GM23338 (cell line): ENCODE data around the gene OR5AS1. TPM values are rescaled to one million over a fixed set of nuclear protein-coding genes. Genes with fewer than 3 reads are reported as not detected.

ENCODE experiments used
- ATAC-seq: fragments of 200-7000 bp; cut with Tn5 transposase; 3 replicates; pipeline ENCODE4 v1.9.1; 2020
- DNase-seq: peaks from one replicate; pipeline ENCODE4 v3.0.0-alpha.2; 2015; ENCODE audit warnings: low spot score
- H2AFZ ChIP-seq: fragments of 200-600 bp; sonication (generic); 2 replicates; pipeline ENCODE4 v1.8.0; 2016; ENCODE audit warnings: antibody characterized with exemption, mild to moderate bottlenecking, moderate library complexity
- H3F3A ChIP-seq: fragments of 200-600 bp; sonication (generic); replicated peaks from 2 replicates; pipeline ENCODE4 v1.8.0; 2017; ENCODE audit warnings: antibody characterized with exemption, mixed run types, low read depth
- H3K27ac ChIP-seq: fragments of 200-600 bp; sonication (generic); 2 replicates; pipeline ENCODE4 v1.6.1; 2016; ENCODE audit warnings: low read depth
- H3K27me3 ChIP-seq: fragments of 200-600 bp; sonication (generic); 2 replicates; pipeline ENCODE4 v1.8.0; 2016; ENCODE audit warnings: mild to moderate bottlenecking, mixed run types, moderate library complexity; ENCODE audit not compliant: insufficient read depth
- H3K36me3 ChIP-seq: fragments of 200-600 bp; sonication (generic); 2 replicates; pipeline ENCODE4 v1.8.0; 2016; ENCODE audit warnings: mild to moderate bottlenecking; ENCODE audit not compliant: insufficient read depth
- H3K4me1 ChIP-seq: fragments of 200-600 bp; sonication (generic); 2 replicates; pipeline ENCODE4 v1.8.0; 2016; ENCODE audit warnings: mild to moderate bottlenecking, moderate library complexity; ENCODE audit not compliant: insufficient read depth
- H3K4me2 ChIP-seq: fragments of 200-600 bp; sonication (generic); 2 replicates; pipeline ENCODE4 v1.7.1; 2017; ENCODE audit warnings: mixed run types
- H3K4me3 ChIP-seq: fragments of 200-600 bp; sonication (generic); 2 replicates; pipeline ENCODE4 v1.6.1; 2016; ENCODE audit warnings: mixed run types
- H3K79me2 ChIP-seq: fragments of 200-600 bp; sonication (generic); replicated peaks from 2 replicates; pipeline ENCODE4 v1.8.0; 2017; ENCODE audit warnings: mild to moderate bottlenecking; ENCODE audit not compliant: insufficient read depth
- H3K9me2 ChIP-seq: fragments of 200-600 bp; sonication (generic); 2 replicates; pipeline ENCODE4 v1.8.0; 2017; ENCODE audit not compliant: insufficient read depth
- H4K20me1 ChIP-seq: fragments of 200-600 bp; sonication (generic); replicated peaks from 2 replicates; pipeline ENCODE4 v1.8.0; 2017; ENCODE audit warnings: mild to moderate bottlenecking; ENCODE audit not compliant: insufficient read depth
- H3K27ac Mint-ChIP-seq: 2 replicates; pipeline ENCODE4 v1.8.0; 2020; ENCODE audit warnings: inconsistent platforms, mild to moderate bottlenecking, moderate library complexity, mixed read lengths
- H3K27me3 Mint-ChIP-seq: 3 replicates; pipeline ENCODE4 v1.8.0; 2022; ENCODE audit warnings: low read depth, mild to moderate bottlenecking, moderate library complexity, mixed read lengths, inconsistent platforms; ENCODE audit not compliant: insufficient read depth, poor library complexity
- H3K36me3 Mint-ChIP-seq: 3 replicates; pipeline ENCODE4 v1.8.0; 2021; ENCODE audit warnings: low read depth, mild to moderate bottlenecking, inconsistent platforms, moderate library complexity, mixed read lengths
- H3K4me1 Mint-ChIP-seq: 3 replicates; pipeline ENCODE4 v1.8.0; 2020; ENCODE audit warnings: mild to moderate bottlenecking, inconsistent platforms, mixed read lengths
- H3K4me3 Mint-ChIP-seq: 3 replicates; pipeline ENCODE4 v1.8.0; 2021; ENCODE audit warnings: moderate library complexity, mild to moderate bottlenecking, inconsistent platforms, mixed read lengths
- H3K9me3 Mint-ChIP-seq: 3 replicates; pipeline ENCODE4 v1.8.0; 2020; ENCODE audit warnings: moderate library complexity, mild to moderate bottlenecking, inconsistent platforms, mixed read lengths
- CREB1 ChIP-seq: fragments of 250-450 bp; sonication (Bioruptor Pico); IDR thresholded peaks from 2 replicates; pipeline ENCODE4 v1.5.0; 2020; ENCODE audit warnings: low read depth, mild to moderate bottlenecking, moderate library complexity
- EZH2 ChIP-seq: fragments of 200-600 bp; sonication (generic); IDR thresholded peaks from one replicate; pipeline ENCODE4 v1.8.0; 2017; ENCODE audit warnings: antibody characterized with exemption, mild to moderate bottlenecking, low read depth; ENCODE audit not compliant: unreplicated experiment
- EZH2phosphoT487 ChIP-seq: fragments of 200-600 bp; sonication (generic); IDR thresholded peaks from one replicate; pipeline ENCODE4 v1.8.1; 2018; ENCODE audit warnings: antibody characterized with exemption; ENCODE audit not compliant: unreplicated experiment
- JUNB ChIP-seq: IDR thresholded peaks from one replicate; pipeline ENCODE4 v1.6.1; 2016; ENCODE audit warnings: antibody characterized with exemption; ENCODE audit not compliant: unreplicated experiment
- NANOG ChIP-seq: IDR thresholded peaks from 2 replicates; pipeline ENCODE4 v1.6.1; 2016; ENCODE audit warnings: antibody characterized with exemption, borderline replicate concordance
- POLR2AphosphoS5 ChIP-seq: IDR thresholded peaks from 2 replicates; pipeline ENCODE4 v1.6.1; 2016; ENCODE audit warnings: antibody characterized with exemption, low read depth
- REST ChIP-seq: IDR thresholded peaks from one replicate; pipeline ENCODE4 v1.6.1; 2018; ENCODE audit warnings: antibody characterized with exemption; ENCODE audit not compliant: unreplicated experiment
- STAT1 ChIP-seq: IDR thresholded peaks from one replicate; pipeline ENCODE4 v1.6.1; 2016; ENCODE audit warnings: antibody characterized with exemption; ENCODE audit not compliant: unreplicated experiment
- ZNF114 ChIP-seq: fragments of 250-450 bp; sonication (Bioruptor Pico); IDR thresholded peaks from 2 replicates; pipeline ENCODE4 v1.5.0; 2020; ENCODE audit warnings: mild to moderate bottlenecking, moderate library complexity
- ZNF331 ChIP-seq: fragments of 250-450 bp; sonication (Bioruptor Pico); IDR thresholded peaks from 2 replicates; pipeline ENCODE4 v1.5.0; 2020; ENCODE audit warnings: low read depth, mild to moderate bottlenecking, moderate library complexity
- polyA plus RNA-seq: library from polyadenylated mRNA; unstranded; fragments of >200 nt; fragmentation: Nextera tagmentation; extraction: Ambion mirVana; gene quantifications from 2 replicates; pipeline ENCODE4 v1.2.1, GENCODE V29; 2016
- total RNA-seq: library from RNA; depleted of rRNA; stranded (reverse); fragments of >200 nt; shearing (Covaris generic); gene quantifications from 2 replicates; pipeline ENCODE4 v1.2.3, GENCODE V29; 2014
- TF ChIP-seq, protein P1 (sequence below): IDR thresholded peaks from 2 replicates; pipeline ENCODE4 v1.6.1; 2016; ENCODE audit warnings: antibody characterized with exemption
- TF ChIP-seq, protein P2 (sequence below): fragments of 250-450 bp; sonication (Bioruptor Pico); IDR thresholded peaks from 2 replicates; pipeline ENCODE4 v1.5.0; 2020; ENCODE audit warnings: mild to moderate bottlenecking, moderate library complexity
- TF ChIP-seq, protein P3 (sequence below), 2 experiments: fragments of 200-600 bp in 1 of 2; sonication (generic) in 1 of 2; conservative IDR thresholded peaks; 2 replicates each; pipeline versions ENCODE4 v1.5.1 to v1.6.1; 2016 to 2017; ENCODE audit warnings: antibody characterized with exemption in 2 of 2, low read depth in 2 of 2, mild to moderate bottlenecking in 2 of 2, moderate library complexity in 1 of 2

OR5AS1 gene
- total and polyA plus RNA-seq, 2 experiments from 2014 or later, result not detected

DNA sequence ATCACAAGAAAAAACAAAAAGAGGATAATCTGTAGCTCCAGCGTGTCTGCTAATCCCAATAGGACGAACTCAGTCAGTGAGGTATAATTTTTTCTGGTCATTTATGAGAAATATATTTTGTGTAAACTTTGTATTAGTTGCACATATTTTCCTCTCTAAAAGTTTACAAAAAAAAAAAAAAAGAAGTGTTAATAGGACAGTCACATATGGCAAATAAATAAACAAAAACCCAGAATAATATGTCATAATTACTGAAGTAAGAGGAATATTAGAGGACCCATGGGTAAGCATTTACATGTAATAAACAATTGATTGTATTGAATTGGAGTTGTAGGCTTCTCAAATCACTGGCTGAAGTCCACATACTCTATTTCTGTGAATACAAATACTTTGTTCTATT, 32.9 kb upstream of the OR5AS1 start, which contains the start of gene OR5F1:
Gene OR5F1 (minus strand): TSS at position 101 of the 400 bp plus-strand sequence. CDS start 0 bp downstream, at position 101.
- H3K36me3 Mint-ChIP-seq, result peaks cover 23% of the 10 kb centered on the region
- Histone ChIP-seq H2AFZ (no peak within 1 kb of the TSS), H3K79me2 (no peaks in the 10 kb centered on the region), H3F3A (no peaks in the 10 kb centered on the region), H3K36me3 (no peaks in the 10 kb centered on the region; the same call in 1 of the 2 replicates), H3K27me3 (no peaks in the 10 kb centered on the region), H3K9me2 (no peaks in the 10 kb centered on the region), H3K4me1 (peaks cover 18% of the 10 kb centered on the region), H3K4me3 (no peak within 1 kb of the TSS), H3K27ac (no peak within 1 kb of the TSS), H4K20me1 (no peaks in the 10 kb centered on the region), H3K4me2 (0 out of 2 replicates have a peak within 1 kb of the TSS, but pooled peaks have one; percentile 1)
- H3K9me3 Mint-ChIP-seq, result peaks cover 23% of the 10 kb centered on the region
- ATAC-seq (no peak), DNase-seq (no peak)
- peaks cover 16% of the 10 kb centered on the region for H3K4me1 Mint-ChIP-seq
- H3K27me3 Mint-ChIP-seq, result peaks cover 1% of the 10 kb centered on the region
- H3K4me3 Mint-ChIP-seq, result no peak within 1 kb of the TSS
- TF ChIP-seq EZH2phosphoT487, result no peak
- no peak for TF ChIP-seq JUNB
- TF ChIP-seq POLR2AphosphoS5, result no peak
- no peak for TF ChIP-seq STAT1
- TF ChIP-seq, protein P1, sequence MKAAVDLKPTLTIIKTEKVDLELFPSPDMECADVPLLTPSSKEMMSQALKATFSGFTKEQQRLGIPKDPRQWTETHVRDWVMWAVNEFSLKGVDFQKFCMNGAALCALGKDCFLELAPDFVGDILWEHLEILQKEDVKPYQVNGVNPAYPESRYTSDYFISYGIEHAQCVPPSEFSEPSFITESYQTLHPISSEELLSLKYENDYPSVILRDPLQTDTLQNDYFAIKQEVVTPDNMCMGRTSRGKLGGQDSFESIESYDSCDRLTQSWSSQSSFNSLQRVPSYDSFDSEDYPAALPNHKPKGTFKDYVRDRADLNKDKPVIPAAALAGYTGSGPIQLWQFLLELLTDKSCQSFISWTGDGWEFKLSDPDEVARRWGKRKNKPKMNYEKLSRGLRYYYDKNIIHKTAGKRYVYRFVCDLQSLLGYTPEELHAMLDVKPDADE, result no peak
- TF ChIP-seq, protein P2, sequence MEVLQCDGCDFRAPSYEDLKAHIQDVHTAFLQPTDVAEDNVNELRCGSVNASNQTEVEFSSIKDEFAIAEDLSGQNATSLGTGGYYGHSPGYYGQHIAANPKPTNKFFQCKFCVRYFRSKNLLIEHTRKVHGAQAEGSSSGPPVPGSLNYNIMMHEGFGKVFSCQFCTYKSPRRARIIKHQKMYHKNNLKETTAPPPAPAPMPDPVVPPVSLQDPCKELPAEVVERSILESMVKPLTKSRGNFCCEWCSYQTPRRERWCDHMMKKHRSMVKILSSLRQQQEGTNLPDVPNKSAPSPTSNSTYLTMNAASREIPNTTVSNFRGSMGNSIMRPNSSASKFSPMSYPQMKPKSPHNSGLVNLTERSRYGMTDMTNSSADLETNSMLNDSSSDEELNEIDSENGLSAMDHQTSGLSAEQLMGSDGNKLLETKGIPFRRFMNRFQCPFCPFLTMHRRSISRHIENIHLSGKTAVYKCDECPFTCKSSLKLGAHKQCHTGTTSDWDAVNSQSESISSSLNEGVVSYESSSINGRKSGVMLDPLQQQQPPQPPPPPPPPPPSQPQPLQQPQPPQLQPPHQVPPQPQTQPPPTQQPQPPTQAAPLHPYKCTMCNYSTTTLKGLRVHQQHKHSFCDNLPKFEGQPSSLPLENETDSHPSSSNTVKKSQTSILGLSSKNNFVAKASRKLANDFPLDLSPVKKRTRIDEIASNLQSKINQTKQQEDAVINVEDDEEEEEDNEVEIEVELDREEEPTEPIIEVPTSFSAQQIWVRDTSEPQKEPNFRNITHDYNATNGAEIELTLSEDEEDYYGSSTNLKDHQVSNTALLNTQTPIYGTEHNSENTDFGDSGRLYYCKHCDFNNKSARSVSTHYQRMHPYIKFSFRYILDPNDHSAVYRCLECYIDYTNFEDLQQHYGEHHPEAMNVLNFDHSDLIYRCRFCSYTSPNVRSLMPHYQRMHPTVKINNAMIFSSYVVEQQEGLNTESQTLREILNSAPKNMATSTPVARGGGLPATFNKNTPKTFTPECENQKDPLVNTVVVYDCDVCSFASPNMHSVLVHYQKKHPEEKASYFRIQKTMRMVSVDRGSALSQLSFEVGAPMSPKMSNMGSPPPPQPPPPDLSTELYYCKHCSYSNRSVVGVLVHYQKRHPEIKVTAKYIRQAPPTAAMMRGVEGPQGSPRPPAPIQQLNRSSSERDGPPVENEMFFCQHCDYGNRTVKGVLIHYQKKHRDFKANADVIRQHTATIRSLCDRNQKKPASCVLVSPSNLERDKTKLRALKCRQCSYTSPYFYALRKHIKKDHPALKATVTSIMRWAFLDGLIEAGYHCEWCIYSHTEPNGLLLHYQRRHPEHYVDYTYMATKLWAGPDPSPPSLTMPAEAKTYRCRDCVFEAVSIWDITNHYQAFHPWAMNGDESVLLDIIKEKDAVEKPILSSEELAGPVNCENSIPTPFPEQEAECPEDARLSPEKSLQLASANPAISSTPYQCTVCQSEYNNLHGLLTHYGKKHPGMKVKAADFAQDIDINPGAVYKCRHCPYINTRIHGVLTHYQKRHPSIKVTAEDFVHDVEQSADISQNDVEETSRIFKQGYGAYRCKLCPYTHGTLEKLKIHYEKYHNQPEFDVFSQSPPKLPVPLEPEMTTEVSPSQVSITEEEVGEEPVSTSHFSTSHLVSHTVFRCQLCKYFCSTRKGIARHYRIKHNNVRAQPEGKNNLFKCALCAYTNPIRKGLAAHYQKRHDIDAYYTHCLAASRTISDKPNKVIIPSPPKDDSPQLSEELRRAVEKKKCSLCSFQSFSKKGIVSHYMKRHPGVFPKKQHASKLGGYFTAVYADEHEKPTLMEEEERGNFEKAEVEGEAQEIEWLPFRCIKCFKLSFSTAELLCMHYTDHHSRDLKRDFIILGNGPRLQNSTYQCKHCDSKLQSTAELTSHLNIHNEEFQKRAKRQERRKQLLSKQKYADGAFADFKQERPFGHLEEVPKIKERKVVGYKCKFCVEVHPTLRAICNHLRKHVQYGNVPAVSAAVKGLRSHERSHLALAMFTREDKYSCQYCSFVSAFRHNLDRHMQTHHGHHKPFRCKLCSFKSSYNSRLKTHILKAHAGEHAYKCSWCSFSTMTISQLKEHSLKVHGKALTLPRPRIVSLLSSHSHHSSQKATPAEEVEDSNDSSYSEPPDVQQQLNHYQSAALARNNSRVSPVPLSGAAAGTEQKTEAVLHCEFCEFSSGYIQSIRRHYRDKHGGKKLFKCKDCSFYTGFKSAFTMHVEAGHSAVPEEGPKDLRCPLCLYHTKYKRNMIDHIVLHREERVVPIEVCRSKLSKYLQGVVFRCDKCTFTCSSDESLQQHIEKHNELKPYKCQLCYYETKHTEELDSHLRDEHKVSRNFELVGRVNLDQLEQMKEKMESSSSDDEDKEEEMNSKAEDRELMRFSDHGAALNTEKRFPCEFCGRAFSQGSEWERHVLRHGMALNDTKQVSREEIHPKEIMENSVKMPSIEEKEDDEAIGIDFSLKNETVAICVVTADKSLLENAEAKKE (CRISPR knock-in tag), result no peak
- TF ChIP-seq, protein P3, sequence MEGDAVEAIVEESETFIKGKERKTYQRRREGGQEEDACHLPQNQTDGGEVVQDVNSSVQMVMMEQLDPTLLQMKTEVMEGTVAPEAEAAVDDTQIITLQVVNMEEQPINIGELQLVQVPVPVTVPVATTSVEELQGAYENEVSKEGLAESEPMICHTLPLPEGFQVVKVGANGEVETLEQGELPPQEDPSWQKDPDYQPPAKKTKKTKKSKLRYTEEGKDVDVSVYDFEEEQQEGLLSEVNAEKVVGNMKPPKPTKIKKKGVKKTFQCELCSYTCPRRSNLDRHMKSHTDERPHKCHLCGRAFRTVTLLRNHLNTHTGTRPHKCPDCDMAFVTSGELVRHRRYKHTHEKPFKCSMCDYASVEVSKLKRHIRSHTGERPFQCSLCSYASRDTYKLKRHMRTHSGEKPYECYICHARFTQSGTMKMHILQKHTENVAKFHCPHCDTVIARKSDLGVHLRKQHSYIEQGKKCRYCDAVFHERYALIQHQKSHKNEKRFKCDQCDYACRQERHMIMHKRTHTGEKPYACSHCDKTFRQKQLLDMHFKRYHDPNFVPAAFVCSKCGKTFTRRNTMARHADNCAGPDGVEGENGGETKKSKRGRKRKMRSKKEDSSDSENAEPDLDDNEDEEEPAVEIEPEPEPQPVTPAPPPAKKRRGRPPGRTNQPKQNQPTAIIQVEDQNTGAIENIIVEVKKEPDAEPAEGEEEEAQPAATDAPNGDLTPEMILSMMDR (conservative IDR thresholded peaks at IDR 0.05; ENCODE audit: low read depth in 2 of 2), result no peak
- TF ChIP-seq REST, result no peak
- TF ChIP-seq EZH2, result no peak
- no peak for TF ChIP-seq CREB1 (CRISPR knock-in tag)
- TF ChIP-seq ZNF331 (CRISPR knock-in tag), result no peak
- no peak for TF ChIP-seq ZNF114 (CRISPR knock-in tag)
- TF ChIP-seq NANOG, result no peak
- H3K27ac Mint-ChIP-seq, result no peak within 1 kb of the TSS; the same call in 1 of the 2 replicates
